Neural progenitor cell (in vitro differentiated cells): ENCODE results near the gene SLC9A3.

ENCODE experiments used
- CTCF ChIP-seq: fragments of 200-600 bp; sonication (generic); IDR thresholded peaks from 2 replicates; pipeline ENCODE4 v1.5.1; 2017; ENCODE audit warnings: antibody characterized with exemption, mild to moderate bottlenecking
- EZH2 ChIP-seq: fragments of 200-600 bp; sonication (generic); IDR thresholded peaks from 2 replicates; pipeline ENCODE4 v1.6.1; 2017; ENCODE audit warnings: antibody characterized with exemption, mild to moderate bottlenecking, moderate library complexity

- TF ChIP-seq CTCF (no peak), EZH2 (no peak)
These were observed 60.9 kb downstream of the SLC9A3 start for GRCh38 chr5:463301-463700.
